Activated CD4-positive, alpha-beta T cell treated with anti-CD3 and anti-CD28 coated beads, Interleukin-2, Interleukin-4, amounts not matched to agents 100 ng/mL and 50 ng/mL, durations not matched to agents 16 hours and 8 hours (primary cell): ENCODE results near the gene EFNB2.

Source experiments
- DNase-seq: peaks from one replicate; pipeline ENCODE4 v3.0.0-alpha.2; 2020; ENCODE audit warnings: low spot score

Gene EFNB2

GRCh38 chr13:106445996-106446395, 89.5 kb downstream of the EFNB2 start:
- no peak for DNase-seq

GRCh38 chr13:106443607-106444322, 91.7 kb downstream of the EFNB2 start:
- DNase-seq: no peak

GRCh38 chr13:106440866-106441265, 94.6 kb downstream of the EFNB2 start:
- DNase-seq: no peak
